ENCODE measurements around the gene IL36B.

Gene IL36B

DNA sequence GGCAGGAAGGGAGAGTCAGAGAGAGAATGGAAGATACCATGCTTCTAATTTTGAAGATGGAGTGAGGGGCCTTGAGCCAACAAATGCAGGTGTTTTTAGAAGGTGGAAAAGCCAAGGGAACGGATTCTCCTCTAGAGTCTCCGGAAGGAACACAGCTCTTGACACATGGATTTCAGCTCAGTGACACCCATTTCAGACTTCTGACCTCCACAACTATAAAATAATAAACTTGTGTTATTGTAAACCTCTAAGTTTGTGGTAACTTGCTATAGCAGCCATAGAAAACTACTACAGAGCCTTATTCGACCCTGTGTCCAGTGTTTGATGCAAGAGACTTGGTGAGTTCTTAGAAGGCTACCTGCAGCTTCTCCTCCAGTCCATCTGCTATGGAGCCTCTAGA, 22.9 kb upstream of the IL36B start:
- no peak for DNase-seq

DNA sequence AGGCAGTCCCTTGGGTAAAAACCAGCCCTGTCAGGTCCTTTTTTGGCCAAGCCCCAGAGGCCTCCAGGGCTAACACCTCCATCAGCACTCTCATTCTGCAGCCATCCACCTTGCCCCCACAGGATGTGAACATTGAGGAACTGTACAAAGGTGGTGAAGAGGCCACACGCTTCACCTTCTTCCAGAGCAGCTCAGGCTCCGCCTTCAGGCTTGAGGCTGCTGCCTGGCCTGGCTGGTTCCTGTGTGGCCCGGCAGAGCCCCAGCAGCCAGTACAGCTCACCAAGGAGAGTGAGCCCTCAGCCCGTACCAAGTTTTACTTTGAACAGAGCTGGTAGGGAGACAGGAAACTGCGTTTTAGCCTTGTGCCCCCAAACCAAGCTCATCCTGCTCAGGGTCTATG, 22.4 kb upstream of the IL36B start:
- no peak for DNase-seq

DNA sequence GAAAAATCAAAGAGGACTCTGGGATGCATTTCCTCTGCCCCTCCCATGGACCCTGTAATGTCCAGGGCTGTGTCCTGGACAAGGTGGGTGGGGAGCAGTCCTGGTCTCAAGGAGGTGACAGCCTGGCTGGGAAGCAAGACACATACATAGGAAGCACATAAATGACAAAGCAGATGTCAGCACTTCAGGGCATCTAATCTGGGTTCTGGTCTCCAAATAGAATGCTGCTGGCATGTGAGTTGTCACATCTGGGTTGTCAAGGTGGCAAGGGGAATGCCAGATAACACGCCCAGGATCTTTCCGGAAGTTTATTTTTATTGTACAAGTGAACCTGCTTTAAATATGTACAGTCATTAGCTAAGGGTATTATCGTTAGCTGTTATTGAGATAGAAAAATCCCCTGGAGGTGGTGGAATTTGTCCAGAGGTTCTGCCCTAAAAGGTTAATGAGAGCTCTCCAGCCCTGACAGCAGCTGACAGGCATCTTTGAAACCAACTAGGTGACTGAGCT, 20.7 kb upstream of the IL36B start:
- DNase-seq = no peak

DNA sequence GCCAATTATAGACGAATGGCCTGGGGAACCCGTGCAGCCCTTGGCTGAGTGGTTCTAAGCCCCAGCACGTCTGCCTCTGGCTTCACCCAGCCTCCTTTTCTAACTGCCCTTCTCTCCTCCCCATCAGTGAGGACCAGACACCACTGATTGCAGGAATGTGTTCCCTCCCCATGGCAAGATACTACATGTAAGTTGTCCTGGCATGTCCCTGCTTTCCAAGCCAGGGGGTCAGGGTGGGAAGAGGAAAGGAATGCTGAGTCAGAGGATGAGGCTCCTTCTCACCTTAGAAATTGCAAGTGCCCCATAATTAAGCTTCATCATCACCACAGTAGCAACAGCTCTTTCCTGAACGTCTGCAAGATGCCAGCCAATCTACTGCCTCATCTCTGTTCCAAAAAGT, 19.9 kb upstream of the IL36B start:
- no peak for DNase-seq

DNA sequence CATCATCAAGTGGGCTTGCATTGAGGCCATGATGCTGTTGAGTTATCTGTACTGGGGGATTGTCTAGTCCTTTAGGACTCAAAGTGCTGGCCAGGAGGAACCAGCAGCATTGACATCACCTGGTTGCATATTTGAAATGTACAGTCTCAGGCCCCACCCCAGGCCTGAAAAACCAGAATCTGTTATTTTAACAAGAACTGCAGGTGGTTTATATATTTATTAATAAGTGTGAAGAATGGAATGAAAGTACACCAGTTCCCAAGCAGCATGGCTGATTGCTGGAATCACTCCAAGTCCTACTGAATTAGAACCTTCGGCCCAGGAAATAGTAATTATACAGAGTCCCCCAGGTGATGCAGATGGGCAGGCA, 17.9 kb upstream of the IL36B start:
- no peak for DNase-seq

DNA sequence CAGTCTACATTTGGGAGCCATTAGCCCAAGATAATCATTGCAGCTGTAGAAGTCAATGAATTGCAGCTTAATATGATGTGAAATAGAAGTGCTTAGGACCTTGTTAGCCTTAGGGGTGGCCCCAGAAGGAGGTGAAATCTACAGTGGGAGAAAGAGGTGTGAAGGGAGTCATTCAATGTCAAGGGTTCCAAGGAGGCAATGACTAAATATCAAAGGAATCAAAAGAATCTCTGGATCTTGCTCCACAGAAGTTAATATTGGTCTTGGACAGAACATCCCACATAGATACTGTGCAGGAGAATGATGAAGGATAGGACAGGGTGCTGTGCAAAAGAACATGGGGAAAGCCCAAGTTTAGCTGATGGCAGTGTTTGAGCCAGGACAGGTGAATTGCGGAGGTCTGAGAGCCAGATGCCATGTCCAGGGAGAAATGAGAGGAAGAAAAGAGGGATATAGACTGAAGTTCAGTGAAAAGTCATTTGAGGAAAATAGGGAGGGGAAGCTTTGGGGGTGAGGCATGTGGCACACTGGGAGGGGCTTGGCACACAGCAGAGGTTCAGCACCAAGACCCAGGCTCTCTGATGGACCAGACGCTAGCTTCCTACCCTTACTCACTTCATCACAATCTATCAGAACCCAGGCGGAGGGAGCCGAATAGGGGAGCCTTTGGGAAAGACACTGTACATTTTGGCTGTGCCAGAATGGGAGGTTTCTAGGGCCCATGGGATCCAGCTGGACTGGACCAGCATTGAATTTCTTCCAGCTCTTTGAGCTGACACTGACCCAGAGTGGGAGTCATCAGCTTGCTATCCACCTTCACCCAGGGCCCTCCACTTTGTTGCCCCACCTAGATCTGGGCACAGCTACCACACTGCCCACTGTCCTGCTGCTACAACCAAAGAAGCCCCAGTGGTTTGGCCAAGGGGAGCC, 17.3 kb upstream of the IL36B start:
- DNase-seq = no peak

DNA sequence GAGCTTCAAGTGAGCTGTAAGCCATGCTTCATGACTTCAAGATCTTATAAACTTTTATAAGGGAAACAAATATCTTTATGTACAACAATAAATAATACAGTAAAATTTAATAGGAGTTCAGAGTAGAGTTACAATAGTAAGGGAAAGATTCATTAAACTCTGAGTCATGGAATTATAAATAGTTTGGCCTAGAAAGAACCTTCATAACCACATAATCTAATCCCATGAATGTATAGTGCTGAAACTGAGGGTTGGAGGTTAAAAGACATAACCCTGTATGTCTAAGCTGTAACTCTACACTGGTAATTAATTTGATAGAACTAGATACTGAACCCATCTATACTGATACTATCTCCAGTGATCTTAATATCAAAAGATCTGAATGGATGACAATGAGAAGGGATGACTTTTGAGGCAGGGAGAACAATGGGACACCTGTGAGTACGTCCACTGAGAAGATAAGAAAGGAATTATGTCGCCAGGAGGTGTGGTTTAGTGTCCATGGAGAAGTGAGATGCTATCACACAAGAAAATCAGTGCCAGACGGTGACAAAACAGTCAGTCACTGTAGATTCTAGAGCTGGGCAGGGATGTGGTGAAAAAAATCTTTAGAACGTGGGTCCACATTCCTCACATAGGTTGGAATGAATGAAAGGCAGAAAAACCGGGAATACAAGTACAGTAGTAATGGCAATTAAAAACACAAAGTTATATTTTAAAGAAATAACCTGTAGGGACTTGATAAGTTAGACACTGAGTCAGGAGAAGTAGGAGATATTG, 16.2 kb upstream of the IL36B start:
- DNase-seq = no peak

DNA sequence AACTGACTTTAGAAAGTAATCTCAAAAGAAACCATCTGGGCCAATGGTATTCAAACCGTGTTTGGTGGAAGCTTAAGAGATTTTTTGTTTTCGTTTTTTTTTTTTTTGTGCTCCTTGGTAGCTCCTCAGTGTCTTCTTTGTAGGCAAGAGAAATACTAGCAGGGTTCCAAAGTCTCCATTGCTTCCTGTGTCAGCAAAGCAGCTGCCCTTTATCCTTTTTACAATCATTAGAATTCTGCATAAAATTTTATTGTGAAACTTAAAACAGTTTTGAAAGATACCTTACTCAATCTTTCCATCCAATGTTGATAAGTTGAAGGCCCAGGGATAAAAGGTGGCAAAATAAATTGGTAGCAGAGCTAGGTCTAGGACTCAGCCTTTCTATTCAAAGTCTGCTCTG, 15.6 kb upstream of the IL36B start:
- no peak for DNase-seq

DNA sequence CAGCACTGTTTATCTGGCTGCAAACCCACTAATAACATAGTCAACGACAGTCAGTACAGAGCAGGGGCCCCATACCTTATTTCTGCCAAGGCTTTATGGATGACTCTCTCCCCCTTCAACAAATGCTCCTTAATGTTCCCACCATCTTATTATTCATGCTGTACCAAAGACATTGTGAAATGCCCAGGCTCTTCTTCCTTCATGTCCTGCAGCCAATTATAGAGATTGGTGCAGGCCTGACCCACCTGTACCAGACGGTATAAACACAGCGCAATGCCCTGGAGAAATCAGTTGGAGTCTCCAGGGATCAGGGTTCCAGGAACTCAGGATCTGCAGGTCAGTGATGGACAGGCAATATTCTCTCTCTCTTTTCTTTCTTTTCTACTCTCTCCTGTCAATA, 15.0 kb upstream of the IL36B start, which contains the start of gene IL1F10:
IL1F10 (plus strand) TSS at position 290 of the 400 bp plus-strand sequence. CDS start 4,769 bp downstream, outside the sequence.
- DNase-seq = no peak

DNA sequence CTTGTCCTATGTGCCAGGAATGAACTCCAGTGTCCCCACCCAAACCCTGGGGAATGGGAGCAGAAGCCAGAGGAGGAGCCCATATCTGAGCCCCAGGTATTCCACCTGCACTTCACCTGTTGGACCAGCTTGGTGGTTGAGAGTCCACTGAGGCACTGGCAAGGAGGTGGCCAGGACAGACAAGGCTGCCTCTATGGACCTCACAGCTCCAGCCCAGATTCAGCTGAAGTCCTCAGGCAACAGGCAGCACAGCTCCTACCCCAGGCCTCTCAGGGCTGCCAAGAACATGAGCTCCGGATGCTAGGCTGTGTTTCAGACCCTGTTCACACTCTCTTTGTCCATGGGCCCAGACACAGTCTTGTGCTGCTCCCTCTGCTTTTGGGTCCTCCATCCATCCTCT, 12.2 kb upstream of the IL36B start:
- DNase-seq = no peak

DNA sequence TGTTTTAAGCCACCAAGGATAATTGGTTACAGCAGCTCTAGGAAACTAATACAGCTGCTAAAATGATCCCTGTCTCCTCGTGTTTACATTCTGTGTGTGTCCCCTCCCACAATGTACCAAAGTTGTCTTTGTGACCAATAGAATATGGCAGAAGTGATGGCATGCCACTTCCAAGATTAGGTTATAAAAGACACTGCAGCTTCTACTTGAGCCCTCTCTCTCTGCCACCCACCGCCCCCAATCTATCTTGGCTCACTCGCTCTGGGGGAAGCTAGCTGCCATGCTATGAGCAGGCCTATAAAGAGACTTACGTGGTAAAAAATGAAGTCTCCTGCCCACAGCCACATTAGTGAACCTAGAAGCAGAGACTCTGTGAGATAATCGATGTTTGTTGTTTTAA, 11.6 kb upstream of the IL36B start:
- no peak for DNase-seq

DNA sequence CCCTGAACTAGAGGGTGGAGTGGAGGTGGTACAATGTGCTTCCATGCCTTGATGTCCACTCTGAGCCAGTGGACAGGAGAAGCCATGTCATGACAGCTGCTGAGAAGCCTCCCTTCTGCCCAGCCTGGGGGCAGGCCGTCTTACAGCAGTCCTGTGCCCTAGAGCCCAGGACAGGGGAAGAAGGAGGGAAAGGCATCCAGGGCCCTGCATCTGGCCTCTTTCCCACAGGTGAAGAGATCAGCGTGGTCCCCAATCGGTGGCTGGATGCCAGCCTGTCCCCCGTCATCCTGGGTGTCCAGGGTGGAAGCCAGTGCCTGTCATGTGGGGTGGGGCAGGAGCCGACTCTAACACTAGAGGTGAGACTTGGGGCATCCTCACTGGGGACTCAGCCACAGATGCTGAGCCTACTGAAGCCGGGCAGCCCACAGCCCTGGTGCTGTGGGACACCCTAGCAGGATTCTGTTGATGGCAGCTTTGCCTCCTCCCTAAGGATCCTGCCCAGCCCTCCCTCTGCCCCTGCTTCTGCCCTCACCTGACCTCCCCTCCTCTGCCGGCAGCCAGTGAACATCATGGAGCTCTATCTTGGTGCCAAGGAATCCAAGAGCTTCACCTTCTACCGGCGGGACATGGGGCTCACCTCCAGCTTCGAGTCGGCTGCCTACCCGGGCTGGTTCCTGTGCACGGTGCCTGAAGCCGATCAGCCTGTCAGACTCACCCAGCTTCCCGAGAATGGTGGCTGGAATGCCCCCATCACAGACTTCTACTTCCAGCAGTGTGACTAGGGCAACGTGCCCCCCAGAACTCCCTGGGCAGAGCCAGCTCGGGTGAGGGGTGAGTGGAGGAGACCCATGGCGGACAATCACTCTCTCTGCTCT, 9.5 kb upstream of the IL36B start:
- no peak for DNase-seq

DNA sequence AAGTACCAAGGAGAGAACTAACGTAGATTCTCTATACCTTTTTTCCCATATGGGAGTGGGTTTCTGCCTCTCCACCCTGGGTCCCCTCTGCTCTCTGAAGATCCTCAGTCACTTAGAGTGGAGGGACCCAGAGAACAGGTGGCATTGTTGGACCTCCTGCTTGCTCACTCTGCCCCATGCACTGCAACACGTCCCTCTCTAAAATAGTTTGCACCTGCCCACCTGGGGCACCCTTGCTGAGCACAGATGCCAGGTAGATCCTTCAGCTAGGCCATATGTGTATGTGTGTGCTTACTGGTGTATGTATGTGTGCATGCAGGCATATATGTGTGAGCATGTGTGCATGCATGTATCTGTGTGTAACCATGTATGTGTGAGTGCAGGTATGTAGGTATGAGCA, 8.6 kb upstream of the IL36B start:
- DNase-seq = no peak

DNA sequence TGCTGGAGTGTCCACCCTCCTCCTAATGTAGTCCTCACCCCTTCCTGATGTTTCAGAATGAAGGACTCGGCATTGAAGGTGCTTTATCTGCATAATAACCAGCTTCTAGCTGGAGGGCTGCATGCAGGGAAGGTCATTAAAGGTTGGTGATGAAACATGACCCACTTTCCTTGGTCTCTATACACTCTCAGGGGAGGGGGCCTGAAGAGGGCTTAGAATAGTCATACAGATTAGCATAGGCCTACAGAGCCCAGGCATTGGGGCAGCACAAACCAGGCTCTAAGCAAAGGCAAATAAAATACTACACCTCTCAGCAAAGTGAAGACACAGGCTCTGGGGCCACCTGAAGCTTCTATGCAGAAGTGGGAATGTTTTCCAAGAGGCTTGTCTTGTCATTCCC, 8.1 kb upstream of the IL36B start:
- DNase-seq = no peak

DNA sequence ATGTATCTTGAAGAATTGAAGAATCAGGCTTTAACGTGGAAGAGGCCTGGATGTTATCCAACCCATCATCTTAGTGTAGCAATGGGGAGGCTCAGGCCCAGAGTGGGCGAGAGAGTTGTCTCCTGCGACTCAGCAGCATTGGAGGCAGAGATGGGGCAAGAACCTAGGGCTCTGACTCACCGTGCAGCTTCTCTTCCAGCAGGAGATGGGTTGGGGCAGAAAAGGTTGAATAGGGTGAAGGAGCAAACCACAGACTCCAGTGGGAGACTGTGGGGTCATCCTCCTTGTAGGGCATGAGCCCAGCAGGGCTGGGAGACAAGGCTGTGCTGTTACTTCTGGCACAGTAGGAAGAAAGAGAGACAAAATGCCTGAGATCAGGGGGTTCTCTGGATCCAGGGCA, 7.7 kb upstream of the IL36B start:
- no peak for DNase-seq

DNA sequence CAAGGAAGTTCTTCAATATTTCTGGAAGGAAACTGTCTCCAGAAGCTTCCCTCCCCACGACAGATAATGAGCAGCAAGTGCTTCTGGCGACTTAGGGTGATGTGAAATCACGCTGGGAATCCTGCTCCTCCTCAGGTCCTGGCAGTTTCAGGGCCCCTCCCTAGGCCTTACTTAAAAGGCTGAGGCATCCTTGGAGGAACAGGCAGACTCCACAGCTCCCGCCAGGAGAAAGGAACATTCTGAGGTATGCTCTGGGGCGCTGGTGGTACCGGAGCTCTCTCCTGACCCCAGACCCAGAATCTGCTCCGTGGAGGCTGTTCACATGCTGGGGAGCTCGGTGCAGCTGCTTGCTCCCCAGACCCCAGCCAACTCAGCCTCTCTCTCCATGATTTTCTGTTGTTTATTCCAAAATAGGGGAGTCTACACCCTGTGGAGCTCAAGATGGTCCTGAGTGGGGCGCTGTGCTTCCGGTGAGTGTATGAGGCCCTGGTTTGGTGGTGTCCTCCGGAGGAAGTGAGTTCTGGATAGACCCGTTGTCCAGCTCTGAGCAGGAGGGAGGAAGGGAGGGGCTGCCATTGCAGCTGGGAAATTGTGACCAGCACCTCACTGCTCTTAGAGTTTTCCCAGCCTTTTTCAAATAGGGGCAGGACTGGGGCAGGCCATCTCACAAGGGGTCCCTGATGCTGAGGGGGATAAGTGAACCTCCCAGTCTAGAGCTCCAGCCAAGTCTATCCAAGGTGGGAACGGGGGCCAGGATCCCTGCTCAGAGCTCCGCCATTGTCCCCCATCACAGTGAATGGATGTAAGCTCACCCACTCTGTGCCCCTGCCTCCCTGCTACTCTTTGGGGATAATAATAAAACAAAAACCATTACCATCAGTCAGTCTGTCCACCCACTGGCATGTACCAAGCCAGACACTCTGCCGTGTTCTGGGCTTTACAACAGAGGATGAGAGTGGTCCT, 6.6 kb upstream of the IL36B start, which contains the start of gene IL36RN:
IL36RN (plus strand) TSS at position 201 of the 963 bp plus-strand sequence; CDS start at position 442, 241 bp downstream.
- DNase-seq = no peak

DNA sequence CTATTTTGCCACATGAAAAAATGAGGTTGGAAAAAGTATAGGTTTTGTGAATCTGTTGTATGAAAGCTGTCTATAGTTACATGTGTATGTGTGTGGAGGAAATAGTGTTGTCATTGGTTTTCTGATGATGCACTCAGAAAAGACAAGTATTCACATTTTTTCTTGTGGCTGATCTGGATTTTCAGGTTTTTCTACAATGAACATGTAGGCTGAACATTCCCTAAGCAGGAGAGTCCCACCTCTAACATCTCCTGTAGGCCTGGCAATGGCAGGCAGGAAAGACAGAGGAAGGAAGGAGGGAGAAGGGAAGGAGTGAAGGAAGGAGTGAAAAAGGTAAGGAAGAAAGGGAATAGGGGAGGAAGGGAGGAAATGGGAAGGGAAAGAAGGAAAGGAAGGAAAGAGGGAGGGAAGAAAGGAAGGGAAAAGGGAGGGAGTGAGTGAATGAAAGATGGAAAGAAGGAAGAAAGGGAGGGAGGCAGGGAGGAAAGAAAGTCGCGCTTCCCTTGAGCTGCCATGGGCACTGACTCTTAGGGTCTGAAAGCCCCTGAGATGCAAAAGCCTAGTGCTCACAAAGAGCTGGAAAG, 5.8 kb upstream of the IL36B start:
- no peak for DNase-seq

DNA sequence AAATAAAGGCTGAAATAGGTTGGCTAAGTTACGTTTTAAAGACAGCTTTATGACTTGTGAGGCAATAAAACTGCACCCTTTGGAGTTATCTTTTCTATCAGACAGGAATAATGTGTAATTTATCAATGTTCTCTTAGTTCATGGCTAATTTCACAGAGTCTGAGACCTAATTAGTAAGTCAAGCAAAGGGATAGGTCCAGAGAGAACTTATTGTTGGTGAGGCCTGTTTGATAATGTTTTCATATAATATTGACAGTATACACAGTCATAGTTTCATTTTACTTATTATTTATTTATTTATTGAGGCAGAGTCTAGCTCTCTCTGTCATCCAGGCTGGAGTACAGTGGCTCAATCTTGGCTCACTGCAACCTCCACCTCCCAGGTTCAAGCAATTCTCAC, 4.5 kb upstream of the IL36B start:
- DNase-seq = no peak

DNA sequence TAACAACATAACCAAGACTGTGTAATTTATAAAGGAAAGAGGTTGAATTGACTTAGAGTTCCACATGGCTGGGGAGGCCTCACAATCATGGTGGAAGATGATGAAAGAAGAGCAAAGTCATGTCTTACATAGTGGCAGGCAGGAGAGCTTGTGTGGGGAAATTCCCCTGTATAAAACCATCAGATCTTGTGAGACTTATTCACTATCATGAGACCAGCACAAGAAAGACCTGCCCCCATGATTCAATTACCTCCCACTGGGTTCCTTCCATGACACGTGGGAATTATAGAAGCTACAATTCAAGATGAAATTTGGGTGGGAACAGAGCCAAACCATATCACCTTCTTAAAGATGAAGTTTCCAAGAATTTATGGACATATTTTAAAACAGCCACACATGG, 3.9 kb upstream of the IL36B start:
- no peak for DNase-seq

DNA sequence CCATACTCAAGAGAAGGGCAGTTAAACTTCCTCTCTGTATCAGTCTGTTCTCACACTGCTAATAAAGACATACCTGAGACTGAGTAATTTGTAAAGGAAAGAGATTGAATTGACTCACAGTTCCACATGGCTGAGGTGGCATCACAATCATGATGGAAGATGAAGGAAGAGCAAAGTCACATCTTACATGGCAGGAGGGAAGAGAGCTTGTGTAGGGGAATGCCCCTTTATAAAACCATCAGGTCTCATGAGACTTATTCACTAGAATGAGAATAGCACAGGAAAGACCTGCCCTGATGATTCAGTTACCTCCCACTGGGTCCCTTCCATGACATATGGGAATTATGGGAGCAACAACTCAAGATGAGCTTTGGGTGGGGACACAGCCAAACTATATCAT, 1.4 kb upstream of the IL36B start:
- DNase-seq = no peak

DNA sequence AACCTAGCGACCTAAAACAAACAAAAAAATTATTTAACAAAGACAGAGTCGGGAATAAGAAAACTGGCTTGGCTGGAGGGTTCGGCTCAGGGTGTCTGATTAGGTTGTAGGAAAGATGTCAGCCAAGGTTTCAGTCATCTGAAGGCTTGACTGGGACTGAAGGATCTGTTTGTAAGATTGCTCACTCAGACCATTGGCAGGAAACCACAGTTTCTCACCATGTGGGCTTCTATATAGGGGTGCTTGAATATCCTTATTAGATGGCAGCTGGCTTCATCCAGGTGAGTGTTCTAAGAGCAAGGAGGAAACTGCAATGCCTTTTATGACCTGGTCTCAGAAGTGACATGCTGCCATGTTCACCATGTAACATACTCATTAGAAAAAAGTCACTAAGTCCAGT, 999 bp upstream of the IL36B start:
- DNase-seq = no peak
